Effector CD8-positive, alpha-beta T cell (primary cell): ENCODE results near the gene LRBA.
"Not testable (repeated sequence)": the region's sequence is repeated elsewhere in the genome, so short reads cannot be mapped to it uniquely, and the experiment has no call there.

ENCODE experiments used
- DNase-seq: peaks from one replicate; lab custom pipeline; 2025; lab: John Stamatoyannopoulos, UW
- total RNA-seq, 4 experiments: gene quantifications; one replicate each; lab custom pipeline; 2026; lab: John Stamatoyannopoulos, UW

Gene LRBA
- 251 to 373 (median 303) reads per million in 4 experiments for total RNA-seq

- DNase-seq: peak; percentile 74
These were observed at the start of gene LRBA for GRCh38 chr4:151014521-151015458. LRBA (minus strand) TSS chr4:151015284; CDS start chr4:151014642, 642 bp downstream.

GRCh38 chr4:151063143-151063542 is 48.1 kb upstream of the LRBA start:
- not testable (repeated sequence) for DNase-seq

GRCh38 chr4:151055539-151055938 is 40.5 kb upstream of the LRBA start:
- no peak for DNase-seq

GRCh38 chr4:151052785-151053184 is 37.7 kb upstream of the LRBA start:
- DNase-seq: no peak

GRCh38 chr4:151049430-151049884 is 34.4 kb upstream of the LRBA start:
- no peak for DNase-seq

GRCh38 chr4:151048913-151049312 is 33.8 kb upstream of the LRBA start:
- DNase-seq: no peak

GRCh38 chr4:151046609-151047008 is 31.5 kb upstream of the LRBA start:
- no peak for DNase-seq

- no peak for DNase-seq
These were observed 30.8 kb upstream of the LRBA start for GRCh38 chr4:151045907-151046306.

GRCh38 chr4:151043803-151044515 is 28.9 kb upstream of the LRBA start:
- DNase-seq: no peak

- no peak for DNase-seq
These were observed 24.6 kb upstream of the LRBA start for GRCh38 chr4:151039733-151040132.

- DNase-seq: no peak
These were observed 23.5 kb upstream of the LRBA start for GRCh38 chr4:151038452-151039157.

- DNase-seq: no peak
These were observed 20.8 kb upstream of the LRBA start for GRCh38 chr4:151035911-151036310.

GRCh38 chr4:151035328-151035727 is 20.2 kb upstream of the LRBA start:
- no peak for DNase-seq

- no peak for DNase-seq
These were observed 19.7 kb upstream of the LRBA start for GRCh38 chr4:151034829-151035228.

- no peak for DNase-seq
These were observed 16.9 kb upstream of the LRBA start for GRCh38 chr4:151031831-151032605.

GRCh38 chr4:151029537-151029936 is 14.5 kb upstream of the LRBA start:
- no peak for DNase-seq

GRCh38 chr4:151029006-151029405 is 13.9 kb upstream of the LRBA start:
- not testable (repeated sequence) for DNase-seq

- DNase-seq: no peak
These were observed 10.7 kb upstream of the LRBA start for GRCh38 chr4:151025759-151026158.

- DNase-seq: no peak
These were observed 7.5 kb upstream of the LRBA start for GRCh38 chr4:151022586-151022985.

GRCh38 chr4:151021637-151022334 is 6.7 kb upstream of the LRBA start:
- no peak for DNase-seq
